ENCODE measurements around the gene SLC7A6OS. TPM values are rescaled to one million over a fixed set of nuclear protein-coding genes. Genes with fewer than 3 reads are reported as not detected.
A peak's percentile ranks its signal among the peaks of the same experiment; 100 is the strongest.

SLC7A6OS gene
- total RNA-seq, 1 experiment from 2014 or later = 24.5 TPM

GRCh38 chr16:68342620-68343019, 31.9 kb upstream of the SLC7A6OS start:
- Histone ChIP-seq H3K79me1 (ENCODE audit: insufficient read depth, low read depth, low read length, poor library complexity, severe bottlenecking) (no peaks in the 10 kb centered on the region), H2BK5ac (ENCODE audit: insufficient read length, low read length) (no peak overlapping the region), H3K14ac (ENCODE audit: insufficient read depth, low read length) (no peak overlapping the region), H2BK12ac (ENCODE audit: insufficient read length, low read depth, low read length) (no peak overlapping the region), H2BK20ac (ENCODE audit: low read depth, low read length, poor library complexity, severe bottlenecking) (no peak overlapping the region), H2AK5ac (ENCODE audit: insufficient read length, low read length) (no peak overlapping the region), H3K27me3 (ENCODE audit: insufficient read depth, low read length) (no peaks in the 10 kb centered on the region), H3K9ac (ENCODE audit: extremely low read depth, insufficient read length, low read length) (no peak overlapping the region), H2AFZ (ENCODE audit: low read length) (no peak overlapping the region), H3K56ac (ENCODE audit: insufficient read length, low read depth, low read length) (no peak overlapping the region), H2BK120ac (ENCODE audit: low read depth, low read length, poor library complexity, severe bottlenecking) (no peak overlapping the region), H3K79me2 (ENCODE audit: insufficient read depth, low read length) (no peaks in the 10 kb centered on the region), H3K4me2 (ENCODE audit: insufficient read depth, insufficient read length, low read length) (no peak overlapping the region), H3T11ph (ENCODE audit: low read length) (no peak overlapping the region), H3K9me3 (ENCODE audit: control insufficient read depth, low read depth, low read length) (no peaks in the 10 kb centered on the region), H3K23me2 (ENCODE audit: insufficient read length, low read depth, low read length, poor library complexity, severe bottlenecking) (no peaks in the 10 kb centered on the region), H4K20me1 (ENCODE audit: control insufficient read depth, insufficient read depth, insufficient read length) (peaks cover 3% of the 10 kb centered on the region), H3K4ac (ENCODE audit: low read depth, low read length) (no peak overlapping the region), H4K8ac (replicated peaks; ENCODE audit: insufficient read length, low read depth, low read length) (no peak overlapping the region), H3K23ac (ENCODE audit: insufficient read length, low read depth, low read length) (no peak overlapping the region), H3K27ac (ENCODE audit: insufficient read length, low read depth, low read length) (no peak overlapping the region), H3K18ac (ENCODE audit: insufficient read length, low read depth, low read length) (no peak overlapping the region), H2BK15ac (ENCODE audit: low read depth, low read length) (no peak overlapping the region), H4K5ac (ENCODE audit: insufficient read length, low read depth, low read length) (no peak overlapping the region), H4K91ac (ENCODE audit: insufficient read length, low read depth, low read length) (no peak overlapping the region), H3K4me1 (ENCODE audit: insufficient read depth, low read length) (no peaks in the 10 kb centered on the region)
- H3K9me3 Mint-ChIP-seq = no peaks in the 10 kb centered on the region; a peak in 1 of 5 replicates
- no peak for DNase-seq
- WGBS (ENCODE audit: extremely low coverage, insufficient read length, low lambda C conversion rate) = no CpG with 5 or more reads among the region's 7 CpGs
- H3K4me1 Mint-ChIP-seq = peaks cover 5 to 8% of the 10 kb centered on the region in 2 experiments
- no peaks in the 10 kb centered on the region for H3K27me3 Mint-ChIP-seq (ENCODE audit: low read depth)
- H3K4me3 Mint-ChIP-seq = no peak overlapping the region
- peaks cover 34 to 82% (median 74%) of the 10 kb centered on the region in 3 experiments; a peak in 6 of 7 replicates for H3K36me3 Mint-ChIP-seq (ENCODE audit: insufficient read depth in 1 of 3, low read depth in 3 of 3)
- no peak for TF ChIP-seq CTCF (conservative IDR thresholded peaks at IDR 0.05)
- peak overlapping the region in 2 of 3 experiments; percentile 41 to 49; a peak in 2 of 7 replicates for H3K27ac Mint-ChIP-seq
